Measurements from ENCODE around the gene SDHAF2.

- TF ChIP-seq, protein P1, sequence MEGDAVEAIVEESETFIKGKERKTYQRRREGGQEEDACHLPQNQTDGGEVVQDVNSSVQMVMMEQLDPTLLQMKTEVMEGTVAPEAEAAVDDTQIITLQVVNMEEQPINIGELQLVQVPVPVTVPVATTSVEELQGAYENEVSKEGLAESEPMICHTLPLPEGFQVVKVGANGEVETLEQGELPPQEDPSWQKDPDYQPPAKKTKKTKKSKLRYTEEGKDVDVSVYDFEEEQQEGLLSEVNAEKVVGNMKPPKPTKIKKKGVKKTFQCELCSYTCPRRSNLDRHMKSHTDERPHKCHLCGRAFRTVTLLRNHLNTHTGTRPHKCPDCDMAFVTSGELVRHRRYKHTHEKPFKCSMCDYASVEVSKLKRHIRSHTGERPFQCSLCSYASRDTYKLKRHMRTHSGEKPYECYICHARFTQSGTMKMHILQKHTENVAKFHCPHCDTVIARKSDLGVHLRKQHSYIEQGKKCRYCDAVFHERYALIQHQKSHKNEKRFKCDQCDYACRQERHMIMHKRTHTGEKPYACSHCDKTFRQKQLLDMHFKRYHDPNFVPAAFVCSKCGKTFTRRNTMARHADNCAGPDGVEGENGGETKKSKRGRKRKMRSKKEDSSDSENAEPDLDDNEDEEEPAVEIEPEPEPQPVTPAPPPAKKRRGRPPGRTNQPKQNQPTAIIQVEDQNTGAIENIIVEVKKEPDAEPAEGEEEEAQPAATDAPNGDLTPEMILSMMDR (conservative IDR thresholded peaks at IDR 0.05 in 1 of 2, IDR thresholded peaks at IDR 0.05 in 1 of 2; ENCODE audit: low read depth in 1 of 2, low read length in 2 of 2), result no peak
- no peak for TF ChIP-seq EZH2 (IDR thresholded peaks at IDR 0.05; ENCODE audit: low read length, missing control alignments)
Observed at GRCh38 chr11:61415381-61415780, 14.5 kb upstream of the SDHAF2 start.
